Lung (tissue), 12 donors: ENCODE measurements around the gene SLC35A1. TPM values are rescaled to one million over a fixed set of nuclear protein-coding genes. Genes with fewer than 3 reads are reported as not detected.
"Not testable (repeated sequence)": the region's sequence is repeated elsewhere in the genome, so short reads cannot be mapped to it uniquely, and the experiment has no call there.

Experiments used
- ATAC-seq: fragments of 200-7000 bp; cut with Tn5 transposase; one replicate; pipeline ENCODE4 v1.9.1; 2020; ENCODE audit warnings: moderate number of reproducible peaks; ENCODE audit not compliant: insufficient read depth, low FRiP score
- DNase-seq, 3 donors: peaks; one replicate each; pipeline ENCODE4 v3.0.0-alpha.2; 2013 to 2017
- H3K27ac ChIP-seq, 2 donors: one replicate each; pipeline ENCODE4 v1.5.1; 2013; ENCODE audit warnings: mild to moderate bottlenecking in 2 of 2, moderate library complexity in 2 of 2, control low read depth in 1 of 2, inconsistent platforms in 1 of 2, low read depth in 1 of 2, low read length in 1 of 2
- H3K27me3 ChIP-seq, 3 donors: one replicate each; pipeline ENCODE4 v1.5.1; 2013; ENCODE audit warnings: low read length in 2 of 3; ENCODE audit not compliant: control insufficient read depth in 3 of 3, insufficient read depth in 3 of 3
- H3K36me3 ChIP-seq, 4 donors: one replicate each; pipeline ENCODE4 v1.5.1; 2013; ENCODE audit warnings: low read length in 4 of 4, mild to moderate bottlenecking in 1 of 4, moderate library complexity in 1 of 4; ENCODE audit not compliant: control insufficient read depth in 4 of 4, insufficient read depth in 4 of 4
- H3K4me1 ChIP-seq, 5 donors: one replicate each; pipeline ENCODE4 v1.5.1; 2013; ENCODE audit warnings: low read length in 5 of 5, mild to moderate bottlenecking in 2 of 5, moderate library complexity in 1 of 5; ENCODE audit not compliant: control insufficient read depth in 5 of 5, insufficient read depth in 5 of 5
- H3K4me3 ChIP-seq: one replicate; pipeline ENCODE4 v1.5.1; 2013; ENCODE audit warnings: mild to moderate bottlenecking, control low read depth, moderate library complexity
- H3K9ac ChIP-seq, 2 donors: one replicate each; pipeline ENCODE4 v1.5.1; 2013; ENCODE audit warnings: low read length in 2 of 2, control low read depth in 1 of 2; ENCODE audit not compliant: insufficient read depth in 1 of 2
- H3K9me3 ChIP-seq, 4 donors: one replicate each; pipeline ENCODE4 v1.5.1; 2013; ENCODE audit warnings: low read length in 3 of 4, mild to moderate bottlenecking in 1 of 4, moderate library complexity in 1 of 4; ENCODE audit not compliant: control insufficient read depth in 4 of 4, insufficient read depth in 3 of 4
- WGBS, 2 donors: extraction: QIAGEN DNeasy Blood & Tissue Kit; methylation state at CpG; one replicate each; pipeline ENCODE4 v1.1.7; 2013; 5-methylcytosine and 5-hydroxymethylcytosine counted together
- polyA plus RNA-seq, 2 donors: library from polyadenylated mRNA; stranded (reverse); fragments of 200-250 nt; gene quantifications; one replicate each; pipeline ENCODE4 v1.2.1, GENCODE V29; 2013
- total RNA-seq, 2 donors: library from RNA; depleted of rRNA in 1 of 2; stranded (reverse); fragments of >200 nt in 1 of 2; gene quantifications; one replicate each; pipeline ENCODE4 v1.2.1, GENCODE V29; 2014 to 2021
- TF ChIP-seq, protein P1 (sequence below): IDR thresholded peaks from 2 replicates; pipeline ENCODE4 v1.5.1; 2012; ENCODE audit warnings: mild to moderate bottlenecking; ENCODE audit errors: control extremely low read depth, extremely low read depth
- donor health status: control.
- donor health status: control.
- donor health status: Bipolar disorder and iron deficiency.
- donor health status: healthy.
- donor health status: DM: yes; HTN: yes; CAD: no.

The SLC35A1 gene
- total and polyA plus RNA-seq, 4 donors = 19.3 to 42.2 (median 27.2) TPM

- Histone ChIP-seq H3K36me3 (peaks cover 0 to 4% (median 2%) of the 10 kb centered on the region in 4 donors), H3K27ac (no peak overlapping the region), H3K9me3 (no peaks in the 10 kb centered on the region), H3K9ac (no peak overlapping the region), H3K27me3 (no peaks in the 10 kb centered on the region), H3K4me3 (no peak overlapping the region), H3K4me1 (peaks cover 0 to 6% (median 0%) of the 10 kb centered on the region in 5 donors)
- ATAC-seq (no peak), DNase-seq (no peak)
- 59 to 78% methylated on average over 9 of the region's 9 CpGs for WGBS, 2 donors
- TF ChIP-seq, protein P1, sequence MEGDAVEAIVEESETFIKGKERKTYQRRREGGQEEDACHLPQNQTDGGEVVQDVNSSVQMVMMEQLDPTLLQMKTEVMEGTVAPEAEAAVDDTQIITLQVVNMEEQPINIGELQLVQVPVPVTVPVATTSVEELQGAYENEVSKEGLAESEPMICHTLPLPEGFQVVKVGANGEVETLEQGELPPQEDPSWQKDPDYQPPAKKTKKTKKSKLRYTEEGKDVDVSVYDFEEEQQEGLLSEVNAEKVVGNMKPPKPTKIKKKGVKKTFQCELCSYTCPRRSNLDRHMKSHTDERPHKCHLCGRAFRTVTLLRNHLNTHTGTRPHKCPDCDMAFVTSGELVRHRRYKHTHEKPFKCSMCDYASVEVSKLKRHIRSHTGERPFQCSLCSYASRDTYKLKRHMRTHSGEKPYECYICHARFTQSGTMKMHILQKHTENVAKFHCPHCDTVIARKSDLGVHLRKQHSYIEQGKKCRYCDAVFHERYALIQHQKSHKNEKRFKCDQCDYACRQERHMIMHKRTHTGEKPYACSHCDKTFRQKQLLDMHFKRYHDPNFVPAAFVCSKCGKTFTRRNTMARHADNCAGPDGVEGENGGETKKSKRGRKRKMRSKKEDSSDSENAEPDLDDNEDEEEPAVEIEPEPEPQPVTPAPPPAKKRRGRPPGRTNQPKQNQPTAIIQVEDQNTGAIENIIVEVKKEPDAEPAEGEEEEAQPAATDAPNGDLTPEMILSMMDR = no peak
Observed at GRCh38 chr6:87483929-87484328, 11.2 kb downstream of the SLC35A1 start.

DNA sequence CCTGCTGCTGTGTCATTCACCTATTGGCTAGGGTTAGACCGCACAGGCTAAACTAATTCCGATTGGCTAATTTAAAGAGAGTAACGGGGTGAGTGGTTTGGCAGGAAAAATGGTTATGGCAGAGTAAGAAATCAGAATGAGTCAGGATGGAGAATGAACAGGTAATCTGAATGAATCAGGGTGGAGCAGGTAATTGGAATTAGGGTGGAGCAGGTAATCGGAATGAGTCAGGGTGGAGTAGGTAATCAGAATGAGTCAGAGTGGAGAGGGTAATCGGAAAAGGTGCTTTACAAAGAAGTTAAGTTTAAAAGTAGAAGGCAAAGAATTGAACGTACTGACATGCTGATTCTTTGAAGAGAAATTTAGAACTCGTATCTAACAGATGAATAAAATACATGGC lies 11.7 kb downstream of the SLC35A1 start:
- TF ChIP-seq, protein P1 = no peak
- ATAC-seq = no peak
- H3K9ac ChIP-seq = no peak overlapping the region
- no peak for DNase-seq
- 94 to 95% methylated on average over 7 of the region's 7 CpGs for WGBS, 2 donors
- H3K4me3 ChIP-seq = no peak overlapping the region
- no peaks in the 10 kb centered on the region for H3K9me3 ChIP-seq
- no peak overlapping the region for H3K27ac ChIP-seq
- H3K4me1 ChIP-seq = peaks cover 0 to 6% (median 0%) of the 10 kb centered on the region in 5 donors
- H3K27me3 ChIP-seq = no peaks in the 10 kb centered on the region
- peaks cover 0 to 4% (median 1%) of the 10 kb centered on the region in 4 donors for H3K36me3 ChIP-seq

- ATAC-seq = no peak
- Histone ChIP-seq H3K27me3 (no peaks in the 10 kb centered on the region), H3K9ac (no peak overlapping the region), H3K4me1 (peaks cover 0 to 2% (median 0%) of the 10 kb centered on the region in 5 donors), H3K4me3 (no peak overlapping the region), H3K36me3 (peaks cover 0 to 12% (median 2%) of the 10 kb centered on the region in 4 donors), H3K27ac (no peak overlapping the region), H3K9me3 (no peaks in the 10 kb centered on the region)
- TF ChIP-seq, protein P1 = no peak
- DNase-seq = no peak
- 78 to 82% methylated on average over 4 of the region's 4 CpGs for WGBS, 2 donors
Observed at GRCh38 chr6:87487555-87487954, 14.8 kb downstream of the SLC35A1 start.

GRCh38 chr6:87489326-87489725 lies 16.6 kb downstream of the SLC35A1 start:
- 93% methylated on average over 8 of the region's 8 CpGs for WGBS, 2 donors
- not testable (repeated sequence) for H3K9ac ChIP-seq, H3K27ac ChIP-seq, H3K4me1 ChIP-seq, H3K9me3 ChIP-seq, ATAC-seq, H3K4me3 ChIP-seq, H3K27me3 ChIP-seq, DNase-seq
- H3K36me3 ChIP-seq = peaks cover 0 to 13% (median 2%) of the 10 kb centered on the region in 4 donors
